GM18858 (cell line): ENCODE measurements around the gene TFPI.
"Not testable (repeated sequence)": the region's sequence is repeated elsewhere in the genome, so short reads cannot be mapped to it uniquely, and the experiment has no call there.

Source experiments
- ATAC-seq: cut with Tn5 transposase; IDR thresholded peaks from one replicate; pipeline ENCODE4 v1.9.1; 2021; ENCODE audit not compliant: unreplicated experiment

The TFPI gene

GRCh38 chr2:187554704-187555082, 458 bp upstream of the TFPI start:
- ATAC-seq, result no peak

- ATAC-seq, result peak; percentile 70
These were observed 1.2 kb downstream of the TFPI start for GRCh38 chr2:187552828-187553681.

- no peak for ATAC-seq
These were observed 1.9 kb downstream of the TFPI start for GRCh38 chr2:187552381-187552780.

GRCh38 chr2:187550857-187551256, 3.4 kb downstream of the TFPI start:
- ATAC-seq, result no peak

GRCh38 chr2:187549951-187550555, 4.2 kb downstream of the TFPI start:
- ATAC-seq, result no peak

- ATAC-seq, result no peak
These were observed 5.0 kb downstream of the TFPI start for GRCh38 chr2:187549193-187549592.

GRCh38 chr2:187548656-187549055, 5.6 kb downstream of the TFPI start:
- no peak for ATAC-seq

- ATAC-seq, result no peak
These were observed 6.8 kb downstream of the TFPI start for GRCh38 chr2:187547353-187547979.

GRCh38 chr2:187546762-187547333, 7.4 kb downstream of the TFPI start:
- ATAC-seq, result no peak

GRCh38 chr2:187545238-187545751, 8.9 kb downstream of the TFPI start:
- ATAC-seq, result no peak

- no peak for ATAC-seq
These were observed 9.7 kb downstream of the TFPI start for GRCh38 chr2:187544371-187545080.

- ATAC-seq, result no peak
These were observed 10.7 kb downstream of the TFPI start for GRCh38 chr2:187543488-187543887.

- no peak for ATAC-seq
These were observed 12.1 kb downstream of the TFPI start for GRCh38 chr2:187542123-187542522.

- no peak for ATAC-seq
These were observed 12.8 kb downstream of the TFPI start for GRCh38 chr2:187541086-187542085.

- ATAC-seq, result not testable (repeated sequence)
These were observed 16.0 kb downstream of the TFPI start for GRCh38 chr2:187538222-187538621.

- not testable (repeated sequence) for ATAC-seq
These were observed 18.9 kb downstream of the TFPI start for GRCh38 chr2:187535381-187535780.

GRCh38 chr2:187532333-187533120, 21.7 kb downstream of the TFPI start:
- no peak for ATAC-seq

- ATAC-seq, result no peak
These were observed 24.1 kb downstream of the TFPI start for GRCh38 chr2:187529977-187530721.
